ENCODE data around the gene GSDME.
A peak's percentile ranks its signal among the peaks of the same experiment; 100 is the strongest.

Gene GSDME

GRCh38 chr7:24702755-24703154 is 54.5 kb downstream of the GSDME start (continued):
- TF ChIP-seq, protein P1, sequence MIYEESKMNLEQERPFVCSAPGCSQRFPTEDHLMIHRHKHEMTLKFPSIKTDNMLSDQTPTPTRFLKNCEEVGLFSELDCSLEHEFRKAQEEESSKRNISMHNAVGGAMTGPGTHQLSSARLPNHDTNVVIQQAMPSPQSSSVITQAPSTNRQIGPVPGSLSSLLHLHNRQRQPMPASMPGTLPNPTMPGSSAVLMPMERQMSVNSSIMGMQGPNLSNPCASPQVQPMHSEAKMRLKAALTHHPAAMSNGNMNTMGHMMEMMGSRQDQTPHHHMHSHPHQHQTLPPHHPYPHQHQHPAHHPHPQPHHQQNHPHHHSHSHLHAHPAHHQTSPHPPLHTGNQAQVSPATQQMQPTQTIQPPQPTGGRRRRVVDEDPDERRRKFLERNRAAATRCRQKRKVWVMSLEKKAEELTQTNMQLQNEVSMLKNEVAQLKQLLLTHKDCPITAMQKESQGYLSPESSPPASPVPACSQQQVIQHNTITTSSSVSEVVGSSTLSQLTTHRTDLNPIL (CRISPR knock-in tag; IDR thresholded peaks at IDR 0.05; ENCODE audit: low read depth): no peak

DNA sequence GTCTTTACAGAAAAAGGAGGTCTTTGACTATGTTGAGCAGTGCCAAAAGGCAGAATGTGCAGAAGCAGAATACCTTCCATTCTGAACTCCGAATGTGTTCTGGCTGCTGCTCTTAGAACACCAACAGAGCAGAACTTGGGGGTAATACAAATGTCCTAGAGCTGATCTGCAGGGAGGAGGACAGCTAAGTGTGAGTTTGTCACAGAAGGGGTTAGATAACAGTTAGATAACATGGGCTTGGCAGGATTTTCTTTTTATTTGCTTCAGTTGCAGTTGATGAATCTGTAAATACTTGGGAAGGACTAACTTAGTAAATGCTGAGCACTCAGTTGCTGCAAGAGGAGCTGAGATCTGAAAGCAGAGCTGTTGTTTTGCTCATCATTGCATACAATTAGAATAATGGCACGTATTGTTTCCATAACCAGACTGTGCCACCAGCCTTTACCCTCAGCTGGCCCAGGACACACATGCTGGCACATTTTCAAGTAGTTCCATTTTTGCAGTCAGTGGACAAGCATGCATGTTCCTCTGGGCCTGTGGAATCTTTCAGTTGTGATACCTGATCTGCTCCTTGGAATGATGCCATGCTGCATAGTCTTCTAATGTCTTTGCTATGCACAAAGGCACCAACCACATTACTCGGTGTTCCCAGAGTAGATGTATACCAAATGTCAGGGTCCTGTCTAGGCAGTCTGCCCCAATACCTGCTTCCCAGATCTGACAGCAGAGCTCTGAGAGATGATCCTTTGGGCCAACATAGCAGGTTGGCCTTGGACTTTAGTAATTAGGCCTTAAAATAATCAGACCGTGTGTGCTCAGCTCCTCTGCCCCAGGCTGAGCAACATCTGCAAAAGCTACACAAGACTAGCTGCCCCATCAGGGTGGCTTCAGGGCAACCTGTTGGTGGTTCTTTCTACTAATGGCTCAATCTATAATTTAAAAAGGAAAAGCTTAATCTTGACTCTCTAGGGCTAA is 55.7 kb downstream of the GSDME start:
- TF ChIP-seq POU6F1 (CRISPR knock-in tag; IDR thresholded peaks at IDR 0.05; ENCODE audit: borderline replicate concordance, low read depth) (0 out of 2 replicates have a peak, but pooled peaks have one; percentile 20), ZNF70 (CRISPR knock-in tag; IDR thresholded peaks at IDR 0.05) (no peak)
- ATAC-seq: peak; percentile 92

- ATAC-seq: peak; percentile 12
- TF ChIP-seq GLIS3 (CRISPR knock-in tag; IDR thresholded peaks at IDR 0.05) (no peak), TOX (CRISPR knock-in tag; IDR thresholded peaks at IDR 0.05; ENCODE audit: borderline replicate concordance) (no peak), ZNF8 (CRISPR knock-in tag; IDR thresholded peaks at IDR 0.05) (no peak), SNAI2 (CRISPR knock-in tag; IDR thresholded peaks at IDR 0.05) (no peak), PATZ1 (CRISPR knock-in tag; IDR thresholded peaks at IDR 0.05; ENCODE audit: borderline replicate concordance) (no peak), BACH2 (CRISPR knock-in tag; IDR thresholded peaks at IDR 0.05; ENCODE audit: borderline replicate concordance) (no peak), ZC3H10 (CRISPR knock-in tag; IDR thresholded peaks at IDR 0.05) (no peak), PPARA (CRISPR knock-in tag; IDR thresholded peaks at IDR 0.05; ENCODE audit: borderline replicate concordance) (no peak), CSDC2 (CRISPR knock-in tag; IDR thresholded peaks at IDR 0.05) (no peak), POU6F1 (CRISPR knock-in tag; IDR thresholded peaks at IDR 0.05; ENCODE audit: borderline replicate concordance, low read depth) (no peak)
- TF ChIP-seq, protein P2, sequence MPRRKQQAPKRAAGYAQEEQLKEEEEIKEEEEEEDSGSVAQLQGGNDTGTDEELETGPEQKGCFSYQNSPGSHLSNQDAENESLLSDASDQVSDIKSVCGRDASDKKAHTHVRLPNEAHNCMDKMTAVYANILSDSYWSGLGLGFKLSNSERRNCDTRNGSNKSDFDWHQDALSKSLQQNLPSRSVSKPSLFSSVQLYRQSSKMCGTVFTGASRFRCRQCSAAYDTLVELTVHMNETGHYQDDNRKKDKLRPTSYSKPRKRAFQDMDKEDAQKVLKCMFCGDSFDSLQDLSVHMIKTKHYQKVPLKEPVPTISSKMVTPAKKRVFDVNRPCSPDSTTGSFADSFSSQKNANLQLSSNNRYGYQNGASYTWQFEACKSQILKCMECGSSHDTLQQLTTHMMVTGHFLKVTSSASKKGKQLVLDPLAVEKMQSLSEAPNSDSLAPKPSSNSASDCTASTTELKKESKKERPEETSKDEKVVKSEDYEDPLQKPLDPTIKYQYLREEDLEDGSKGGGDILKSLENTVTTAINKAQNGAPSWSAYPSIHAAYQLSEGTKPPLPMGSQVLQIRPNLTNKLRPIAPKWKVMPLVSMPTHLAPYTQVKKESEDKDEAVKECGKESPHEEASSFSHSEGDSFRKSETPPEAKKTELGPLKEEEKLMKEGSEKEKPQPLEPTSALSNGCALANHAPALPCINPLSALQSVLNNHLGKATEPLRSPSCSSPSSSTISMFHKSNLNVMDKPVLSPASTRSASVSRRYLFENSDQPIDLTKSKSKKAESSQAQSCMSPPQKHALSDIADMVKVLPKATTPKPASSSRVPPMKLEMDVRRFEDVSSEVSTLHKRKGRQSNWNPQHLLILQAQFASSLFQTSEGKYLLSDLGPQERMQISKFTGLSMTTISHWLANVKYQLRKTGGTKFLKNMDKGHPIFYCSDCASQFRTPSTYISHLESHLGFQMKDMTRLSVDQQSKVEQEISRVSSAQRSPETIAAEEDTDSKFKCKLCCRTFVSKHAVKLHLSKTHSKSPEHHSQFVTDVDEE (CRISPR knock-in tag; IDR thresholded peaks at IDR 0.05): no peak
- TF ChIP-seq, protein P1 (CRISPR knock-in tag; IDR thresholded peaks at IDR 0.05; ENCODE audit: low read depth): no peak
These were observed 56.6 kb downstream of the GSDME start for GRCh38 chr7:24700521-24701260.

Data from SK-N-SH treated with all-trans-retinoic acid at 6 μM for 48 hours (cell line).